ENCODE data around the gene AGRP. TPM values are rescaled to one million over a fixed set of nuclear protein-coding genes. Genes with fewer than 3 reads are reported as not detected.
"Not testable (repeated sequence)": the region's sequence is repeated elsewhere in the genome, so short reads cannot be mapped to it uniquely, and the experiment has no call there.

Gene AGRP
- total and polyA plus RNA-seq, 9 donors = not detected

DNA sequence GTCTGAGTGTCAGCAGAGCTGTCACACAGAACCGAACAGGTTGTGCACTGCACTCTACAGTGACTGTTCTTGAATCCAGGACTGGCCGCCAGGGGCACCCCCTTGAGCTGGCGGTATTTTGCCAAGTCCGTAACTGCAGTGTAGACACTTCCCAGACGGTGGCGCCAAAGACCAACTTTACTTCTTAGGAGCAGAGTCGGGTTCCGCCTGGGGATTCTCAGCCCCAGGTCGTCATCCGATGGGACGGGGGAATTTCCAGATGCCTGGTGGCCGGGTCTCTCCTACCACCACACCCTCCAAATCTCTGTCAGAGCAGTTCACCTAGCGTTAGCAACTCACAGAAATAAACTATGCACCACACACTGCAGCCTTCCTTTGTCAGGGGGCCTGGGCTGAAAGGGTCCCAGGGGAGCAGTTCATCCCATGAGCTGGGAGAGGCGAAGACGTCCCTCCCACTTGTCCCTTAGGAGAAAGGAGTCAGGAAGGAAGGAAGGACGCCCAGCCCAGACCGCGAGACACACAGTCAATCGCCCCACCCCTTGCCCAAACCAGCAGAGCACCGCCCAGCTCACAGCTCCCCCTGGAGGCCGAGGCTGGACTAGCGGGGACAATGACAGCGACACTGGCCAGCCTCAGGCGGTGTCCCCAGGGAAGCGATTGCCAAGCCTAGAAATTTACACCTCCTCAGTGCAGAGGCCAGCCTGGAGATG, 37.9 kb upstream of the AGRP start:
- peak; percentile 96 for DNase-seq
- Histone ChIP-seq H3K27me3 (ENCODE audit: control insufficient read depth, insufficient read depth, low read length) (no peaks in the 10 kb centered on the region), H3K36me3 (ENCODE audit: control insufficient read depth, insufficient read depth, low read length) (no peaks in the 10 kb centered on the region), H3K4me3 (ENCODE audit: low read length) (peak overlapping the region; percentile 45), H3K27ac (ENCODE audit: low read length) (peak overlapping the region; percentile 91), H3K4me1 (ENCODE audit: control insufficient read depth, insufficient read depth, low read length) (peaks cover 8% of the 10 kb centered on the region), H3K9me3 (replicated peaks; ENCODE audit: control insufficient read depth, low read depth, low read length) (no peaks in the 10 kb centered on the region)
- WGBS (ENCODE audit: insufficient coverage) = 0% methylated on average over 16 of the region's 25 CpGs

DNA sequence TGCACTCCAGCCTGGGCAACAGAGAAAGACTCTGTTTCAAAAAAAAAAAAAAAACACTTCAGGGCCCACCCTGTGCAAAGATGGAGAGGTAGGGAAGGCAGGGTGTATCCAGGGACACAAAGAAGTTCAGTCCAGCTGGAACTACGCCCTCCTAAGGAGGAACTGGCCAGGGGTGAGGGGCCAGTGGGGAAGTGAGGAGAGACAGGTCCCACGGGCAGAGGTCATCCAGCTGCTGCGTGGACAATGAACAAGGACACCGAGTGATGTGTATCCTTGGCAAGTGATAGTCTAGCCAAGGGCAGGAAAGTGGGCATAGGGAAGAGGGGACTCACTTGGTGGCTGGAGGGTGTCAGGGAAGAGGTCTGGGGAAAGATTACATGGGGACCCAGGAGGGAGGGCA, 35.9 kb upstream of the AGRP start:
- Histone ChIP-seq H3K4me3 (ENCODE audit: low read length) (no peak overlapping the region), H3K27me3 (ENCODE audit: control insufficient read depth, insufficient read depth, low read length) (no peaks in the 10 kb centered on the region), H3K27ac (ENCODE audit: low read length) (no peak overlapping the region), H3K36me3 (ENCODE audit: control insufficient read depth, insufficient read depth, low read length) (no peaks in the 10 kb centered on the region), H3K9me3 (replicated peaks; ENCODE audit: control insufficient read depth, low read depth, low read length) (no peaks in the 10 kb centered on the region), H3K4me1 (ENCODE audit: control insufficient read depth, insufficient read depth, low read length) (peaks cover 8% of the 10 kb centered on the region)
- 53% methylated on average over 4 of the region's 4 CpGs for WGBS (ENCODE audit: insufficient coverage)
- DNase-seq = no peak

DNA sequence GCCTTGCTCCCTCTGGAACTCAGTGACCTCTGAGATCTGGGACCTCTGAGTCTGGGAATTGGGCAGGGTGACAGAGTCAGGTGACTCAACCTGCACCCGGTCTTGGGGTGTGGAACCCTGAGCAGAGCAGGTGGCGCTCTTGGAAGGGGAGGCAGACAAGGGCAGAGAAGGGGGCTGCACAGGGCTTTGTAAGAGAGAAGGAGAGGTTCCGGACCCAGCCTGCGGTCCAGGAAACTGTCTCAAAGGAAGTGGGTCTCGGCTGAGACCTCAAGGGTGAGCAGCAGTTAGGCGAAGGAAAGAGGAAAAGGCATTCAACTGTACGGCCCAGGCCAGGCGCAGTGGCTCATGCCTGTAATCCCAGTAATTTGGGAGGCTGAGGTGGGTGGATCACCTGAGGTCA, 35.3 kb upstream of the AGRP start:
- no peak for DNase-seq

DNA sequence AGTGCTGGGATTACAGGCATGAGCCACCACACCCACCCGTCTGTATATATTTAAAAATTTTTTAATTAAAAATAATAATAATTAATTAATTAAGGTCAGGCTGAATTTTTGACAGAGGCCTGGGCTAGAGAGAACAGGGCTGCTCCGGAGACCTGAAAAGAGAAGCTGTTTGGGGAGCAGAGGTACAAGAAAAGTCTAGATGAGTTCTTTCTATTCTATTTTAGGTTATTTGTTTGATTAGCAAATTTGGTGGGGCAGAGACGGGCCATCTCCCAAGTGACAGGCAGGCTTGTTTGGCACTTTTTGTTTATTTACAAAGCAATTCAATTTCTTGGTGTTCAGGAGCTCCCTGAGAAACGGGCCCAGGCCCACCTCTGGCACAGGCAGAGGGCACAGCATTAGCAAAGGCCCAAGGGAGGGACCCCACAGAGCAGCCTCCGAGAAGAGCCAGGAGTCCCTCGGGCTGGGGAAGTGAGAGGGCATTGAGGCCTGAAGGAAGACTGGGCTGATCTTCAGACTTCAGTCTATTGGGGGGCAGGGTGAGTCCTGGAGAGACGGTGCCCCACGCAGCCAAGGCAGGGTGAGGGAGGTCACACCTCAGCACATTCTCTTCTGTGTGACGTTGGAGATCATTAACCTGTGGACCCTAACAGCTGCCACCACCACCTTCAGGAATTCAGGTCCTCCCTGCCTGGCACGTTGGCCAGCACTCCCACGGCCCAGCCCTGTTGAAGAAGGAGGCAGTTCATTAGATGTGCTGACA, 34.5 kb upstream of the AGRP start:
- Histone ChIP-seq H3K4me3 (ENCODE audit: low read length) (no peak overlapping the region), H3K27ac (ENCODE audit: low read length) (no peak overlapping the region), H3K9me3 (replicated peaks; ENCODE audit: control insufficient read depth, low read depth, low read length) (no peaks in the 10 kb centered on the region), H3K27me3 (ENCODE audit: control insufficient read depth, insufficient read depth, low read length) (no peaks in the 10 kb centered on the region), H3K4me1 (ENCODE audit: control insufficient read depth, insufficient read depth, low read length) (peaks cover 8% of the 10 kb centered on the region), H3K36me3 (ENCODE audit: control insufficient read depth, insufficient read depth, low read length) (no peaks in the 10 kb centered on the region)
- DNase-seq = no peak
- WGBS (ENCODE audit: insufficient coverage) = 52% methylated on average over 6 of the region's 11 CpGs

More for the DNA sequence above, 35.3 kb upstream of the AGRP start:
- no peak overlapping the region for H3K27ac ChIP-seq (ENCODE audit: low read length)
- peaks cover 8% of the 10 kb centered on the region for H3K4me1 ChIP-seq (ENCODE audit: control insufficient read depth, insufficient read depth, low read length)
- 78% methylated on average over 7 of the region's 8 CpGs for WGBS (ENCODE audit: insufficient coverage)
- H3K4me3 ChIP-seq (ENCODE audit: low read length) = no peak overlapping the region
- no peaks in the 10 kb centered on the region for H3K36me3 ChIP-seq (ENCODE audit: control insufficient read depth, insufficient read depth, low read length)
- H3K9me3 ChIP-seq (replicated peaks; ENCODE audit: control insufficient read depth, low read depth, low read length) = no peaks in the 10 kb centered on the region
- H3K27me3 ChIP-seq (ENCODE audit: control insufficient read depth, insufficient read depth, low read length) = no peaks in the 10 kb centered on the region

DNA sequence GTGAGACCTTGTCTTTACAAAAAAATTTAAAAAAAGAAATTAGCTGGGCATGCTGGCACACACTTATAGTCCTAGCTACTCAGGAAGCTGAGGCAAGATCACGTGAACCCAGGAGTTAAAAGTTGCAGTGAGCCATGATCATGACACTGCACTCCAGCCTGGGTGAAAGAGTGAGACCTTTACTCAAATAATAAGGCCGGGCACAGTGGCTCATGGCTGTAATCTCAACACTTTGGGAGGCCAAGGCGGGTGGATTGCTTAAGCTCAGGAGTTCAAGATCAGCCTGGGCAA, 33.8 kb upstream of the AGRP start:
- Histone ChIP-seq H3K9me3 (replicated peaks; ENCODE audit: control insufficient read depth, low read depth, low read length) (no peaks in the 10 kb centered on the region), H3K27me3 (ENCODE audit: control insufficient read depth, insufficient read depth, low read length) (no peaks in the 10 kb centered on the region), H3K27ac (ENCODE audit: low read length) (no peak overlapping the region), H3K4me3 (ENCODE audit: low read length) (no peak overlapping the region), H3K4me1 (ENCODE audit: control insufficient read depth, insufficient read depth, low read length) (peaks cover 8% of the 10 kb centered on the region), H3K36me3 (ENCODE audit: control insufficient read depth, insufficient read depth, low read length) (no peaks in the 10 kb centered on the region)
- 73% methylated on average over 3 of the region's 3 CpGs for WGBS (ENCODE audit: insufficient coverage)
- DNase-seq = no peak

DNA sequence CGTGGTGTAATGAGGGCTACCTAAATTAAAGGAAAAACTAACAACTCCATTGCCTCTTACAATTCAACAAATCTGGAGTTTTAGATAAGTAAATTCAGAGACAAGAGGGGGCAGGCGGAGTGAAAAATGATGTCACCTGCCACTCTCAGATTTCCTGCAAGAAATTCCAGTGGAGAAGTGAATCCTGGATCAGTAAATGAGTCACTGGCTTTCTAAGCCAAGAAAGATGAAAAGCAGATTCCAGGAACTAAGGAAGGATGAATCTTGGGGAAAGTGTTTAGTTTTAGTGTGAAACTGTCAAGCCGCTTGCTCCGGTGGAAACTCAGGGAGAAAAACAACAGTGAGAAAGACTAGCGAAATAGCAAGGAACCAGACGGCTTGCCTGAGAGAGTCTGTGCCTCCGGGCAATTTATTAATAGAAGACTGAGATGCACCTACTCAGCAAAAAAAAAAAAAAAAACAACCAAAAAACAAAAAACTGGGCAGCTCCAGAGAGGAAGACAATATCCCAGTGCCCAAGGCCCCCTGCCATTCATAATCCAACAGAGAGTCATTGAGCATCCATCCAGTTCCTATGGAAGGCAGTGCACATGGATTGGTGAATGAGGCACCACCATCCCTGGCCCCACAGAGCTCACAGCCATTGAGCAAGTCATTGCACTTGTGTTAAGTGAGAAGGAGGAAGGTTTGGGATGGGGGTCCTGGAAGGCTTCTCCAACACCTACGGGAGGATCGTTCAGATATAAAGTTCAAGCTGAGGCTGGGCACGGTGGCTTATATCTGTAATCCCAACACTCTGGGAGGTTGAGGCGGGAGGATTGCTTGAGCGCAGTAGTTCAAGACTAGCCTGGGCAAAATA, 33.2 kb upstream of the AGRP start:
- WGBS (ENCODE audit: insufficient coverage) = 28% methylated on average over 2 of the region's 12 CpGs
- Histone ChIP-seq H3K27me3 (ENCODE audit: control insufficient read depth, insufficient read depth, low read length) (no peaks in the 10 kb centered on the region), H3K27ac (ENCODE audit: low read length) (no peak overlapping the region), H3K4me1 (ENCODE audit: control insufficient read depth, insufficient read depth, low read length) (peaks cover 5% of the 10 kb centered on the region), H3K9me3 (replicated peaks; ENCODE audit: control insufficient read depth, low read depth, low read length) (no peaks in the 10 kb centered on the region), H3K4me3 (ENCODE audit: low read length) (no peak overlapping the region), H3K36me3 (ENCODE audit: control insufficient read depth, insufficient read depth, low read length) (no peaks in the 10 kb centered on the region)
- no peak for DNase-seq

GRCh38 chr16:67514382-67514828, 31.1 kb upstream of the AGRP start:
- WGBS (ENCODE audit: insufficient coverage) = 13% methylated on average over 6 of the region's 8 CpGs
- H3K9me3 ChIP-seq (replicated peaks; ENCODE audit: control insufficient read depth, low read depth, low read length) = no peaks in the 10 kb centered on the region
- no peaks in the 10 kb centered on the region for H3K27me3 ChIP-seq (ENCODE audit: control insufficient read depth, insufficient read depth, low read length)
- H3K4me1 ChIP-seq (ENCODE audit: control insufficient read depth, insufficient read depth, low read length) = no peaks in the 10 kb centered on the region
- no peak overlapping the region for H3K27ac ChIP-seq (ENCODE audit: low read length)
- H3K4me3 ChIP-seq (ENCODE audit: low read length) = no peak overlapping the region
- H3K36me3 ChIP-seq (ENCODE audit: control insufficient read depth, insufficient read depth, low read length) = no peaks in the 10 kb centered on the region
- DNase-seq = peak; percentile 89

- no CpG with 5 or more reads among the region's 1 CpG for WGBS (ENCODE audit: insufficient coverage)
- H3K27me3 ChIP-seq (ENCODE audit: control insufficient read depth, insufficient read depth, low read length); H3K9me3 ChIP-seq (replicated peaks; ENCODE audit: control insufficient read depth, low read depth, low read length); H3K27ac ChIP-seq (ENCODE audit: low read length); H3K36me3 ChIP-seq (ENCODE audit: control insufficient read depth, insufficient read depth, low read length); DNase-seq; H3K4me1 ChIP-seq (ENCODE audit: control insufficient read depth, insufficient read depth, low read length); H3K4me3 ChIP-seq (ENCODE audit: low read length): not testable (repeated sequence)
Observed at GRCh38 chr16:67513892-67514291, 30.5 kb upstream of the AGRP start.

- Histone ChIP-seq H3K9me3 (replicated peaks; ENCODE audit: control insufficient read depth, low read depth, low read length) (no peaks in the 10 kb centered on the region), H3K27me3 (ENCODE audit: control insufficient read depth, insufficient read depth, low read length) (no peaks in the 10 kb centered on the region), H3K27ac (ENCODE audit: low read length) (no peak overlapping the region), H3K4me1 (ENCODE audit: control insufficient read depth, insufficient read depth, low read length) (peaks cover 7% of the 10 kb centered on the region), H3K4me3 (ENCODE audit: low read length) (no peak overlapping the region), H3K36me3 (ENCODE audit: control insufficient read depth, insufficient read depth, low read length) (no peaks in the 10 kb centered on the region)
- WGBS (ENCODE audit: insufficient coverage) = 87% methylated on average over 3 of the region's 4 CpGs
- DNase-seq = no peak
Observed at GRCh38 chr16:67509016-67509415, 25.7 kb upstream of the AGRP start.

DNA sequence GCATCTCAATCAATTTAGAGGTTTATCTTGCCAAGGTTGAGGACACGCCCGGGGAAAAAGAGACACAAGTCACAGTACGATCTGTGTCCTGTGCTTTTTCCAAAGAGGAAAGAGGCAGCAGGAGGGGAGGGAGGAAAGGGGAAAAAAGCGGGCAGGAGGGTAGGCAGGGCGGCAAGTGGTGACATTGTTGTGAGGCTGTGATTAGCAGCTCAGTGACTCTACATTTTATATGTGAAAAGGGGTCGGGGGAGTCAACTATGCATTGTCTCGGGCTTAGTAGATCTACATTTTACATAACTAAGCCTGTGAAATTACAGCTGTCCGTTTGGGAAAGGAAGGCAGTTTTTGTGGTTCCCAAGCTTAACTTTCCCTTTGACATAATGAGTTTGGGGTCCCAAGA, 23.1 kb upstream of the AGRP start:
- Histone ChIP-seq H3K9me3 (replicated peaks; ENCODE audit: control insufficient read depth, low read depth, low read length) (no peaks in the 10 kb centered on the region), H3K27me3 (ENCODE audit: control insufficient read depth, insufficient read depth, low read length) (no peaks in the 10 kb centered on the region), H3K27ac (ENCODE audit: low read length) (no peak overlapping the region), H3K4me3 (ENCODE audit: low read length) (no peak overlapping the region), H3K36me3 (ENCODE audit: control insufficient read depth, insufficient read depth, low read length) (no peaks in the 10 kb centered on the region), H3K4me1 (ENCODE audit: control insufficient read depth, insufficient read depth, low read length) (peaks cover 7% of the 10 kb centered on the region)
- WGBS (ENCODE audit: insufficient coverage) = 40% methylated on average over 2 of the region's 8 CpGs
- DNase-seq = no peak

All from muscle of leg (tissue), 11 donors.